B cell (primary cell): ENCODE measurements around the gene FAM118B. TPM values are rescaled to one million over a fixed set of nuclear protein-coding genes. Genes with fewer than 3 reads are reported as not detected.

Experiments
- ATAC-seq: fragments of 200-7000 bp; cut with Tn5 transposase; one replicate; pipeline ENCODE4 v1.10.0; 2021; ENCODE audit warnings: low read depth, mild to moderate bottlenecking, moderate number of reproducible peaks, moderate library complexity
- CTCF ChIA-PET: fragments of 350-600 bp; sonication (Branson Sonifier 250); formaldehyde crosslinking; loops from one replicate; lab custom pipeline; 2021; ENCODE audit warnings: antibody characterized with exemption, inconsistent platforms; lab: Charles Lee
- POLR2A ChIA-PET: fragments of 350-600 bp; sonication (Branson Sonifier 250); formaldehyde crosslinking; loops from one replicate; lab custom pipeline; 2021; ENCODE audit warnings: antibody characterized with exemption; lab: Charles Lee
- DNase-seq: peaks from one replicate; pipeline ENCODE4 v3.0.0; 2013
- H2AFZ ChIP-seq: 2 replicates; pipeline ENCODE4 v1.6.1; 2012; ENCODE audit warnings: mild to moderate bottlenecking, low read depth, low read length; ENCODE audit not compliant: insufficient read depth, poor library complexity, severe bottlenecking
- H3K27ac ChIP-seq, 2 donors: 1 replicate in 1 of 2; 2 replicates in 1 of 2; pipeline ENCODE4 v1.5.1; 2012 to 2013; ENCODE audit warnings: low read length in 2 of 2, mild to moderate bottlenecking in 2 of 2, moderate library complexity in 1 of 2
- H3K27me3 ChIP-seq, 4 experiments: fragments of 200-600 bp in 1 of 4; sonication (generic) in 1 of 4; replicated peaks in 1 of 4; 1 replicate in 2 of 4; 2 replicates in 2 of 4; pipeline versions ENCODE4 v1.6.1 to v1.7.0; 2013 to 2016; ENCODE audit warnings: low read length in 3 of 4, mild to moderate bottlenecking in 2 of 4, mixed read lengths in 1 of 4, moderate library complexity in 1 of 4; ENCODE audit not compliant: insufficient read depth in 4 of 4, control insufficient read depth in 3 of 4; ENCODE audit errors: control extremely low read depth in 1 of 4
- H3K36me3 ChIP-seq, 2 experiments: replicated peaks in 1 of 2; 1 replicate in 1 of 2; 2 replicates in 1 of 2; pipeline versions ENCODE4 v1.6.1 to v1.7.1; 2013; ENCODE audit warnings: low read length in 1 of 2; ENCODE audit not compliant: insufficient read depth in 2 of 2, control insufficient read depth in 1 of 2; ENCODE audit errors: control extremely low read depth in 1 of 2, extremely low read depth in 1 of 2
- H3K4me1 ChIP-seq, 2 donors: fragments of 200-600 bp in 1 of 2; sonication (generic) in 1 of 2; 1 replicate in 1 of 2; 2 replicates in 1 of 2; pipeline versions ENCODE4 v1.5.1 to v1.6.1; 2013 to 2017; ENCODE audit warnings: low read length in 2 of 2; ENCODE audit not compliant: control insufficient read depth in 2 of 2, insufficient read depth in 2 of 2
- H3K4me2 ChIP-seq: replicated peaks from 2 replicates; pipeline ENCODE3; 2012; ENCODE audit warnings: mild to moderate bottlenecking, low read depth, low read length; ENCODE audit not compliant: poor library complexity, severe bottlenecking
- H3K4me3 ChIP-seq, 5 experiments: fragments of 200-600 bp in 1 of 5; sonication (generic) in 1 of 5; 1 replicate in 3 of 5; 2 replicates in 2 of 5; pipeline versions ENCODE4 v1.5.1 to v1.7.0; 2011 to 2016; ENCODE audit warnings: low read length in 4 of 5, mild to moderate bottlenecking in 4 of 5, low read depth in 2 of 5, control low read depth in 1 of 5, moderate library complexity in 1 of 5; ENCODE audit not compliant: insufficient read depth in 1 of 5; ENCODE audit errors: control extremely low read depth in 1 of 5, extremely low read depth in 1 of 5
- H3K79me2 ChIP-seq: fragments of 200-600 bp; sonication (generic); one replicate; pipeline ENCODE4 v1.6.0; 2016; ENCODE audit warnings: low read length; ENCODE audit not compliant: control insufficient read depth, insufficient read depth
- H3K9ac ChIP-seq: fragments of 200-600 bp; sonication (generic); 2 replicates; pipeline ENCODE4 v1.6.1; 2017; ENCODE audit warnings: mild to moderate bottlenecking, low read length, moderate library complexity
- H3K9me3 ChIP-seq, 3 donors: one replicate each; pipeline versions ENCODE4 v1.6.1 to v1.7.1; 2013; ENCODE audit warnings: low read length in 2 of 3; ENCODE audit not compliant: control insufficient read depth in 2 of 3, insufficient read depth in 1 of 3; ENCODE audit errors: control extremely low read depth in 1 of 3
- H4K20me1 ChIP-seq: 2 replicates; pipeline ENCODE4 v1.6.0; 2012; ENCODE audit warnings: mild to moderate bottlenecking, low read length; ENCODE audit not compliant: insufficient read depth, control insufficient read depth, poor library complexity, severe bottlenecking
- H3K27ac Mint-ChIP-seq: one replicate; pipeline ENCODE4 v1.8.0; 2021; ENCODE audit warnings: mixed read lengths
- H3K27me3 Mint-ChIP-seq: one replicate; pipeline ENCODE4 v1.8.0; 2021; ENCODE audit warnings: mixed read lengths
- H3K4me1 Mint-ChIP-seq: one replicate; pipeline ENCODE4 v1.8.0; 2021; ENCODE audit warnings: mixed read lengths
- H3K4me3 Mint-ChIP-seq: one replicate; pipeline ENCODE4 v1.8.0; 2021; ENCODE audit warnings: mixed read lengths
- H3K9me3 Mint-ChIP-seq: one replicate; pipeline ENCODE4 v1.8.0; 2022; ENCODE audit warnings: mixed read lengths; ENCODE audit not compliant: insufficient read depth
- CTCF ChIP-seq: fragments of 200-600 bp; IDR thresholded peaks from one replicate; pipeline ENCODE4 v1.8.0; 2022; ENCODE audit warnings: antibody characterized with exemption, mild to moderate bottlenecking
- EZH2 ChIP-seq: IDR thresholded peaks from 2 replicates; pipeline ENCODE4 v1.6.1; 2012; ENCODE audit warnings: borderline replicate concordance, low read depth, mild to moderate bottlenecking, moderate library complexity, low read length; ENCODE audit not compliant: insufficient read depth, poor library complexity, severe bottlenecking
- WGBS: methylation state at CpG from one replicate; pipeline ENCODE4 v1.1.5; 2013; ENCODE audit warnings: missing lambda C conversion rate; ENCODE audit not compliant: insufficient coverage; 5-methylcytosine and 5-hydroxymethylcytosine counted together
- intact Hi-C: fragments of 100-400 bp; cut with micrococcal nuclease; formaldehyde crosslinking; loops from one replicate; pipeline ENCODE4 v1.10.0; 2022
- polyA plus RNA-seq: library from polyadenylated mRNA; depleted of rRNA; stranded (reverse); fragments of >200 nt; gene quantifications from 2 replicates; pipeline ENCODE4 v1.2.3, GENCODE V29; 2012
- total RNA-seq, 2 donors: library from RNA; stranded (reverse); fragments of 120-200 nt in 1 of 2; gene quantifications; 1 replicate in 1 of 2; 2 replicates in 1 of 2; pipeline versions ENCODE4 v1.2.3 to v1.2.4, GENCODE V29; 2013 to 2022

Gene FAM118B
- total and polyA plus RNA-seq, 2 donors (not counting 1 experiment from before 2014, with no cell fraction given) = 7.3 to 14.1 TPM

DNA sequence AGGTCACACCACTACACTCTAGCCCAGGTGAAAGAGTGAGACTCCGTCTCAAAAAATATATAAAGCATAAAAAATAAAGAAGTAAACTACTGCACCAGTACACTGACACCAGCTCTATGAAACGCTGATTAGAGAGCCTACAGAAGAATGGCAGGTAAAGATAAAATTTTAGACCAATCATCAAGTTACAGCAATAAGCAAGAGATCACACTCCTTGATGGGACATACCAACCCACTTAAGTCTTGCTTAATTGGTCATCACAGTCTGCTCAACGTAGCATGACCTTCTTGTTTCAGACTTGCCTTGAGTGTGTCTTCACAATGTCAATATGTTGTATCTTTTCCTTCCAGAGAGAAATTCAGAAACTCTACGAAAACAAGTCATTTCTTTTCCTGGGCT lies 44.6 kb downstream of the FAM118B start:
- 100% methylated on average over 1 of the region's 4 CpGs for whole genome bisulfite sequencing
- CTCF ChIA-PET = interaction anchor here (0.5 kb wide), 1 partner anchor 674 kb away, joined by 3 read pairs; no protein-coding TSS in a partner anchor
- Mint-ChIP-seq H3K4me3 (no peak overlapping the region), H3K4me1 (no peaks in the 10 kb centered on the region), H3K27me3 (no peaks in the 10 kb centered on the region), H3K27ac (no peak overlapping the region), H3K9me3 (no peaks in the 10 kb centered on the region)
- DNase-seq (no peak), ATAC-seq (no peak)
- Histone ChIP-seq H3K27me3 (no peaks in the 10 kb centered on the region), H3K36me3 (peaks cover 2 to 8% of the 10 kb centered on the region in 2 experiments), H4K20me1 (no peaks in the 10 kb centered on the region), H3K4me3 (no peak overlapping the region), H3K4me1 (no peaks in the 10 kb centered on the region), H3K9ac (no peak overlapping the region), H3K27ac (no peak overlapping the region), H3K79me2 (no peaks in the 10 kb centered on the region), H3K4me2 (no peak overlapping the region), H2AFZ (no peak overlapping the region), H3K9me3 (no peaks in the 10 kb centered on the region)
- POLR2A ChIA-PET = no interaction called here
- intact Hi-C loops = no loop called here
- TF ChIP-seq CTCF (no peak), EZH2 (no peak)

DNA sequence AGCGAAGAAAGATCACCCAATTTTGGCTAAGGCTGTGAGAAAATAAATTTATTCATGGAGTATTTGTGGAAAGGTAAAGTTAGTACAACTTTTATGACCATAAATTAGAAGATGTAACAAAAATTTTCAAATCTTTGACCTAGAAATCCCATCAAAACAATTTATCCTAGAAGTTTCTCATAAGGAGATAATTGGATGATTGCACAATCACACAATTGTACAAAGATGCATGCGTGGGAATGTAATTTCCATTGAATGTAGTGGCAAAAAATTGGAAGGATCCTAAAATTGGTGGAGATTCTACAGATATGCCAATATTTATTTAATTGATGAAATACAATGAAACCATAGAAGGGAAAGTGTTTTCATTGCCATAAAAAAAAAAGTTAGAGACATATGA lies 45.6 kb downstream of the FAM118B start:
- ATAC-seq (no peak), DNase-seq (no peak)
- H3K4me3 Mint-ChIP-seq = no peak overlapping the region
- H3K4me2 ChIP-seq = no peak overlapping the region
- no peaks in the 10 kb centered on the region for H3K9me3 ChIP-seq
- no peaks in the 10 kb centered on the region for H3K27me3 Mint-ChIP-seq
- no peak overlapping the region for H2AFZ ChIP-seq
- POLR2A ChIA-PET = interaction anchor here (0.6 kb wide), 1 partner anchor 163 kb away, joined by 4 read pairs; no protein-coding TSS in a partner anchor
- H4K20me1 ChIP-seq = no peaks in the 10 kb centered on the region
- H3K4me3 ChIP-seq = no peak overlapping the region
- CTCF ChIA-PET = interaction anchor here (0.6 kb wide), 1 partner anchor 19 kb away, joined by 3 read pairs; no protein-coding TSS in a partner anchor
- no peak overlapping the region for H3K9ac ChIP-seq
- no peak overlapping the region for H3K27ac ChIP-seq
- H3K79me2 ChIP-seq = no peaks in the 10 kb centered on the region
- H3K27ac Mint-ChIP-seq = no peak overlapping the region
- no peaks in the 10 kb centered on the region for H3K4me1 ChIP-seq
- H3K4me1 Mint-ChIP-seq = no peaks in the 10 kb centered on the region
- H3K36me3 ChIP-seq = peaks cover 2 to 15% of the 10 kb centered on the region in 2 experiments
- intact Hi-C loops = no loop called here
- no peaks in the 10 kb centered on the region for H3K27me3 ChIP-seq
- WGBS = no CpG with 5 or more reads among the region's 2 CpGs
- no peak for TF ChIP-seq CTCF
- TF ChIP-seq EZH2 = no peak
- no peaks in the 10 kb centered on the region for H3K9me3 Mint-ChIP-seq
